KMS-11 (cell line): ENCODE results near the gene PPP1R1C.

Experiments
- H2AFZ ChIP-seq: fragments of 200-600 bp; sonication (generic); 2 replicates; pipeline ENCODE4 v1.6.1; 2016; ENCODE audit warnings: antibody characterized with exemption, mixed run types, low read depth
- H3K27ac ChIP-seq: fragments of 200-600 bp; sonication (generic); 2 replicates; pipeline ENCODE4 v1.6.1; 2016; ENCODE audit warnings: mild to moderate bottlenecking, mixed run types
- H3K27me3 ChIP-seq: fragments of 200-600 bp; sonication (generic); 2 replicates; pipeline ENCODE4 v1.6.1; 2017; ENCODE audit warnings: mild to moderate bottlenecking, low read depth, mixed run types, moderate library complexity; ENCODE audit not compliant: insufficient read depth
- H3K36me3 ChIP-seq: fragments of 200-600 bp; sonication (generic); 2 replicates; pipeline ENCODE4 v1.6.1; 2017; ENCODE audit warnings: mild to moderate bottlenecking, mixed run types; ENCODE audit not compliant: insufficient read depth
- H3K4me1 ChIP-seq: fragments of 200-600 bp; sonication (generic); 2 replicates; pipeline ENCODE4 v1.6.1; 2016; ENCODE audit warnings: mild to moderate bottlenecking, low read depth, mixed run types; ENCODE audit not compliant: poor library complexity, severe bottlenecking
- H3K4me2 ChIP-seq: fragments of 200-600 bp; sonication (generic); 2 replicates; pipeline ENCODE4 v1.7.0; 2016; ENCODE audit warnings: mild to moderate bottlenecking, mixed run types
- H3K4me3 ChIP-seq: fragments of 200-600 bp; sonication (generic); IDR thresholded peaks from 2 replicates; pipeline ENCODE4 v1.6.1; 2017; ENCODE audit warnings: low read depth, low read length, mixed read lengths; ENCODE audit not compliant: insufficient read depth
- H3K79me2 ChIP-seq: fragments of 200-600 bp; sonication (generic); 2 replicates; pipeline ENCODE4 v1.6.1; 2016; ENCODE audit warnings: low read depth, mixed run types; ENCODE audit not compliant: insufficient read depth
- H3K9ac ChIP-seq: fragments of 200-600 bp; sonication (generic); 2 replicates; pipeline ENCODE4 v1.6.1; 2016; ENCODE audit warnings: mild to moderate bottlenecking, mixed run types
- H4K20me1 ChIP-seq: fragments of 200-600 bp; sonication (generic); 2 replicates; pipeline ENCODE4 v1.6.1; 2016; ENCODE audit warnings: mild to moderate bottlenecking, mixed run types; ENCODE audit not compliant: insufficient read depth
- CTCF ChIP-seq: fragments of 200-600 bp; sonication (generic); conservative IDR thresholded peaks from 2 replicates; pipeline ENCODE4 v1.6.1; 2017; ENCODE audit warnings: low read depth, mild to moderate bottlenecking, antibody characterized with exemption, low read length, moderate library complexity, mixed read lengths

Gene PPP1R1C

GRCh38 chr2:181992776-181993175 lies 7.1 kb downstream of the PPP1R1C start:
- H3K27me3 ChIP-seq: no peaks in the 10 kb centered on the region
- no peaks in the 10 kb centered on the region for H3K36me3 ChIP-seq
- H3K4me1 ChIP-seq: no peaks in the 10 kb centered on the region
- TF ChIP-seq CTCF: no peak
- H4K20me1 ChIP-seq: no peaks in the 10 kb centered on the region
- H3K4me2 ChIP-seq: no peak overlapping the region
- no peak overlapping the region for H2AFZ ChIP-seq
- no peaks in the 10 kb centered on the region for H3K79me2 ChIP-seq
- H3K9ac ChIP-seq: no peak overlapping the region
- no peak overlapping the region for H3K27ac ChIP-seq
- no peak overlapping the region for H3K4me3 ChIP-seq

- no peaks in the 10 kb centered on the region for H3K4me1 ChIP-seq
- TF ChIP-seq CTCF: no peak
- no peaks in the 10 kb centered on the region for H3K79me2 ChIP-seq
- no peak overlapping the region for H3K9ac ChIP-seq
- H3K36me3 ChIP-seq: no peaks in the 10 kb centered on the region
- no peaks in the 10 kb centered on the region for H3K27me3 ChIP-seq
- no peak overlapping the region for H3K4me3 ChIP-seq
- H2AFZ ChIP-seq: no peak overlapping the region
- no peak overlapping the region for H3K27ac ChIP-seq
- H3K4me2 ChIP-seq: no peak overlapping the region
- H4K20me1 ChIP-seq: no peaks in the 10 kb centered on the region
These were observed 9.6 kb downstream of the PPP1R1C start for GRCh38 chr2:181995289-181995688.

GRCh38 chr2:181998041-181998835 lies 12.6 kb downstream of the PPP1R1C start:
- Histone ChIP-seq H3K27me3 (no peaks in the 10 kb centered on the region), H3K9ac (no peak overlapping the region), H3K4me2 (no peak overlapping the region), H3K79me2 (no peaks in the 10 kb centered on the region), H2AFZ (no peak overlapping the region), H3K27ac (no peak overlapping the region), H3K4me1 (no peaks in the 10 kb centered on the region), H4K20me1 (no peaks in the 10 kb centered on the region), H3K36me3 (no peaks in the 10 kb centered on the region), H3K4me3 (no peak overlapping the region)
- TF ChIP-seq CTCF: no peak

- no peaks in the 10 kb centered on the region for H3K4me1 ChIP-seq
- H4K20me1 ChIP-seq: no peaks in the 10 kb centered on the region
- H3K4me2 ChIP-seq: no peak overlapping the region
- no peak overlapping the region for H3K4me3 ChIP-seq
- H2AFZ ChIP-seq: no peak overlapping the region
- H3K79me2 ChIP-seq: no peaks in the 10 kb centered on the region
- no peak overlapping the region for H3K27ac ChIP-seq
- H3K36me3 ChIP-seq: no peaks in the 10 kb centered on the region
- H3K27me3 ChIP-seq: no peaks in the 10 kb centered on the region
- H3K9ac ChIP-seq: no peak overlapping the region
- TF ChIP-seq CTCF: no peak
These were observed 13.4 kb downstream of the PPP1R1C start for GRCh38 chr2:181998891-181999654.
